K562 (cell line): ENCODE measurements around the gene ZFYVE28. TPM values are rescaled to one million over a fixed set of nuclear protein-coding genes. Genes with fewer than 3 reads are reported as not detected.

ENCODE experiments used
- ADNP ChIP-seq: fragments of 200-800 bp; sonication (Bioruptor generic); IDR thresholded peaks from 2 replicates; pipeline ENCODE4 v1.6.1; 2016; ENCODE audit warnings: missing genetic modification characterization, missing compliant biosample characterization
- CBX8 ChIP-seq: fragments of 200-600 bp; sonication (generic); IDR thresholded peaks from 2 replicates; pipeline ENCODE4 v1.6.1; 2012; ENCODE audit warnings: borderline replicate concordance, mixed run types, low read depth, mild to moderate bottlenecking, moderate library complexity, mixed read lengths, low read length, control low read depth, inconsistent platforms; ENCODE audit not compliant: poor library complexity, severe bottlenecking; ENCODE audit errors: extremely low read depth
- FOXJ2 ChIP-seq: fragments of 200-800 bp; sonication (Bioruptor generic); IDR thresholded peaks from 2 replicates; pipeline ENCODE4 v1.6.1; 2016; ENCODE audit warnings: missing genetic modification characterization, missing compliant biosample characterization
- MCM7 ChIP-seq, 2 experiments: fragments of 450-650 bp; IDR thresholded peaks; 2 replicates each; pipeline ENCODE4 v1.6.1; 2016 to 2018
- MECOM ChIP-seq: fragments of 250-450 bp; sonication (Bioruptor Pico); IDR thresholded peaks from 2 replicates; pipeline ENCODE4 v1.8.0; 2022; ENCODE audit warnings: inconsistent platforms
- NFIX ChIP-seq: fragments of 250-450 bp; sonication (Bioruptor Pico); IDR thresholded peaks from 2 replicates; pipeline ENCODE4 v1.4.0; 2020; ENCODE audit warnings: low read depth, mild to moderate bottlenecking, moderate library complexity
- ZKSCAN1 ChIP-seq: fragments of 150-350 bp; IDR thresholded peaks from 2 replicates; pipeline ENCODE4 v1.6.1; 2016; ENCODE audit warnings: low read depth, low read length
- ZNF184 ChIP-seq: sonication (generic); formaldehyde crosslinking; IDR thresholded peaks from 2 replicates; pipeline ENCODE4 v1.5.0; 2020; ENCODE audit warnings: missing genetic modification reagents
- ZNF609 ChIP-seq: sonication (generic); formaldehyde crosslinking; IDR thresholded peaks from 2 replicates; pipeline ENCODE4 v1.8.1; 2023; ENCODE audit warnings: missing genetic modification reagents, mild to moderate bottlenecking, borderline replicate concordance
- ZNF75A ChIP-seq: fragments of 450-650 bp; formaldehyde crosslinking; IDR thresholded peaks from 2 replicates; pipeline ENCODE4 v1.4.0; 2020; ENCODE audit warnings: mild to moderate bottlenecking
- polyA plus RNA-seq, 8 experiments: library from polyadenylated mRNA; depleted of rRNA in 4 of 8; stranded (reverse) in 5 of 8; unstranded in 3 of 8; fragments of >200 nt; fragmentation: Nextera tagmentation in 2 of 8; fragmentation: Illumina TruSeq in 1 of 8; extraction: Ambion mirVana in 2 of 8; extraction: Trizol in 1 of 8; gene quantifications; 2 replicates each; pipeline versions ENCODE4 v1.2.1 to v1.2.3, GENCODE V29; 2011 to 2014; ENCODE audit warnings: inconsistent platforms in 1 of 8, missing spikeins in 1 of 8
- total RNA-seq, 7 experiments: library from RNA; depleted of rRNA in 6 of 7; stranded (reverse); fragments of >200 nt in 6 of 7; fragmentation: Illumina TruSeq in 2 of 7; extraction: Trizol in 2 of 7; gene quantifications; 2 replicates each; pipeline versions ENCODE4 v1.2.1 to v1.2.3, GENCODE V29; 2011 to 2021; ENCODE audit warnings: low replicate concordance in 1 of 7
- TF ChIP-seq, protein P1 (sequence below): fragments of 450-650 bp; formaldehyde crosslinking; IDR thresholded peaks from 2 replicates; pipeline ENCODE4 v1.4.0; 2020; ENCODE audit warnings: mild to moderate bottlenecking, moderate library complexity

The ZFYVE28 gene
- total and polyA plus RNA-seq, 9 of the 15 experiments (the other 6 are each of a cell fraction or from before 2014, with no cell fraction given), result 1.3 to 24.8 (median 8.9) TPM

DNA sequence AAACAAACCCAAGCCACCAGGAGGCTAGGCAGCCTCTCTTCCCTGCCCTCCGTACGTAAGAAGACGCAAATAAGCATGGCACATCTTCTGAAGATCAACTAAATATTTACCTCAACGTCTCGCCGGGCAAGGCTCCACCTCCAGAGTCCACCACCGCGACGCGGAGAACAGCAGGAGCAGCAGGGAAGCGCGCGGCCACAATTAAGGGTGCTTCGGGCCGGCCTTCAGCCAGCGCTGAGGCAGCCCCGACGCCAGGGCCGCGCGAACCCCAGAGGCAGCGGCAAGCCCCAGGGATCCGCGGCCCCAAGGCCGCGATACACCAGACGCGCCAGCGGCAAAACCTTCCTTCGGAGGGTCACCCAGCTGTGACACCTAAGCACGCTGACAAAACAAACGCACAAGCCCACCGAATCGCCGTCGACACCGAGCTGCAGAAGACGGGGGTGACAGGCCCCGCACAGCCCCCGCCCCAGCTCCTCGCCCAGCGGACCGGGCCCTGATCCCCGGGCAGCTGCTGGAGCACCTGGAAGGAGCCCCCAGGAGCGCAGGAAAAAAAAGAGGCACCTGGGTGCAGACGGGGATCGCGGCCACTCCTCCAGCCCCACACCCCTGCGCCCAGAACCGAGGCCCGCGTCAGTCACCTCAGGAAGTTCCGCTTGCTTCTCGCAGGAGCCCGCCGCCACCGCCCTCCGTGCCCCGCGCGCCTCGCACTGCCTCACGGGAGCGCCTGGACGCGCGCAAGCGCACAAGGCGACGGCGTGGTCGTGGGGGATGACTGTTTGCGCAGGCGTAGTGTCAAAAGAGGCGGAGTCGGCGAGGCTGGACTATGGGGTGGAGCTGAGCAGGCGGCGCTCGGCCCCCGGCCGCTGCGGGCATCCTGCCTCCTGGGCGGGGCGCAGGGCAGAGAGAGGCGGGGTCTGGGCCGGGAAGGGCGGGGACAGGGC is 176.8 kb downstream of the ZFYVE28 start, which contains the start of the genes HAUS3 and POLN (continued):
- no peak for TF ChIP-seq ZNF609 (CRISPR knock-in tag)
- TF ChIP-seq, protein P1, sequence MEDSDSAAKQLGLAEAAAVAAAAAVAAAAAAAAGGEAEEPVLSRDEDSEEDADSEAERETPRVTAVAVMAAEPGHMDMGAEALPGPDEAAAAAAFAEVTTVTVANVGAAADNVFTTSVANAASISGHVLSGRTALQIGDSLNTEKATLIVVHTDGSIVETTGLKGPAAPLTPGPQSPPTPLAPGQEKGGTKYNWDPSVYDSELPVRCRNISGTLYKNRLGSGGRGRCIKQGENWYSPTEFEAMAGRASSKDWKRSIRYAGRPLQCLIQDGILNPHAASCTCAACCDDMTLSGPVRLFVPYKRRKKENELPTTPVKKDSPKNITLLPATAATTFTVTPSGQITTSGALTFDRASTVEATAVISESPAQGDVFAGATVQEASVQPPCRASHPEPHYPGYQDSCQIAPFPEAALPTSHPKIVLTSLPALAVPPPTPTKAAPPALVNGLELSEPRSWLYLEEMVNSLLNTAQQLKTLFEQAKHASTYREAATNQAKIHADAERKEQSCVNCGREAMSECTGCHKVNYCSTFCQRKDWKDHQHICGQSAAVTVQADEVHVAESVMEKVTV, result no peak
- no peak for TF ChIP-seq ZNF184
- no peak for TF ChIP-seq ZNF75A (CRISPR knock-in tag)
- no peak for TF ChIP-seq MECOM
- TF ChIP-seq NFIX (CRISPR knock-in tag), result no peak
- TF ChIP-seq CBX8, result no peak
- no peak for TF ChIP-seq ZKSCAN1
- TF ChIP-seq MCM7 (IDR thresholded peaks at IDR 0.05), result no peak
- TF ChIP-seq ADNP (tag), result no peak
- no peak for TF ChIP-seq FOXJ2 (tag)
